GM23338 (cell line): ENCODE results near the gene ZSCAN31. TPM values are rescaled to one million over a fixed set of nuclear protein-coding genes. Genes with fewer than 3 reads are reported as not detected.

Source experiments
- ATAC-seq: fragments of 200-7000 bp; cut with Tn5 transposase; 3 replicates; pipeline ENCODE4 v1.9.1; 2020
- DNase-seq: peaks from one replicate; pipeline ENCODE4 v3.0.0-alpha.2; 2015; ENCODE audit warnings: low spot score
- H2AFZ ChIP-seq: fragments of 200-600 bp; sonication (generic); 2 replicates; pipeline ENCODE4 v1.8.0; 2016; ENCODE audit warnings: antibody characterized with exemption, mild to moderate bottlenecking, moderate library complexity
- H3F3A ChIP-seq: fragments of 200-600 bp; sonication (generic); replicated peaks from 2 replicates; pipeline ENCODE4 v1.8.0; 2017; ENCODE audit warnings: antibody characterized with exemption, mixed run types, low read depth
- H3K27ac ChIP-seq: fragments of 200-600 bp; sonication (generic); 2 replicates; pipeline ENCODE4 v1.6.1; 2016; ENCODE audit warnings: low read depth
- H3K27me3 ChIP-seq: fragments of 200-600 bp; sonication (generic); 2 replicates; pipeline ENCODE4 v1.8.0; 2016; ENCODE audit warnings: mild to moderate bottlenecking, mixed run types, moderate library complexity; ENCODE audit not compliant: insufficient read depth
- H3K36me3 ChIP-seq: fragments of 200-600 bp; sonication (generic); 2 replicates; pipeline ENCODE4 v1.8.0; 2016; ENCODE audit warnings: mild to moderate bottlenecking; ENCODE audit not compliant: insufficient read depth
- H3K4me1 ChIP-seq: fragments of 200-600 bp; sonication (generic); 2 replicates; pipeline ENCODE4 v1.8.0; 2016; ENCODE audit warnings: mild to moderate bottlenecking, moderate library complexity; ENCODE audit not compliant: insufficient read depth
- H3K4me2 ChIP-seq: fragments of 200-600 bp; sonication (generic); 2 replicates; pipeline ENCODE4 v1.7.1; 2017; ENCODE audit warnings: mixed run types
- H3K4me3 ChIP-seq: fragments of 200-600 bp; sonication (generic); 2 replicates; pipeline ENCODE4 v1.6.1; 2016; ENCODE audit warnings: mixed run types
- H3K79me2 ChIP-seq: fragments of 200-600 bp; sonication (generic); replicated peaks from 2 replicates; pipeline ENCODE4 v1.8.0; 2017; ENCODE audit warnings: mild to moderate bottlenecking; ENCODE audit not compliant: insufficient read depth
- H3K9me2 ChIP-seq: fragments of 200-600 bp; sonication (generic); 2 replicates; pipeline ENCODE4 v1.8.0; 2017; ENCODE audit not compliant: insufficient read depth
- H4K20me1 ChIP-seq: fragments of 200-600 bp; sonication (generic); replicated peaks from 2 replicates; pipeline ENCODE4 v1.8.0; 2017; ENCODE audit warnings: mild to moderate bottlenecking; ENCODE audit not compliant: insufficient read depth
- H3K27ac Mint-ChIP-seq: 2 replicates; pipeline ENCODE4 v1.8.0; 2020; ENCODE audit warnings: inconsistent platforms, mild to moderate bottlenecking, moderate library complexity, mixed read lengths
- H3K27me3 Mint-ChIP-seq: 3 replicates; pipeline ENCODE4 v1.8.0; 2022; ENCODE audit warnings: low read depth, mild to moderate bottlenecking, moderate library complexity, mixed read lengths, inconsistent platforms; ENCODE audit not compliant: insufficient read depth, poor library complexity
- H3K36me3 Mint-ChIP-seq: 3 replicates; pipeline ENCODE4 v1.8.0; 2021; ENCODE audit warnings: low read depth, mild to moderate bottlenecking, inconsistent platforms, moderate library complexity, mixed read lengths
- H3K4me1 Mint-ChIP-seq: 3 replicates; pipeline ENCODE4 v1.8.0; 2020; ENCODE audit warnings: mild to moderate bottlenecking, inconsistent platforms, mixed read lengths
- H3K4me3 Mint-ChIP-seq: 3 replicates; pipeline ENCODE4 v1.8.0; 2021; ENCODE audit warnings: moderate library complexity, mild to moderate bottlenecking, inconsistent platforms, mixed read lengths
- H3K9me3 Mint-ChIP-seq: 3 replicates; pipeline ENCODE4 v1.8.0; 2020; ENCODE audit warnings: moderate library complexity, mild to moderate bottlenecking, inconsistent platforms, mixed read lengths
- CREB1 ChIP-seq: fragments of 250-450 bp; sonication (Bioruptor Pico); IDR thresholded peaks from 2 replicates; pipeline ENCODE4 v1.5.0; 2020; ENCODE audit warnings: low read depth, mild to moderate bottlenecking, moderate library complexity
- EZH2phosphoT487 ChIP-seq: fragments of 200-600 bp; sonication (generic); IDR thresholded peaks from one replicate; pipeline ENCODE4 v1.8.1; 2018; ENCODE audit warnings: antibody characterized with exemption; ENCODE audit not compliant: unreplicated experiment
- NANOG ChIP-seq: IDR thresholded peaks from 2 replicates; pipeline ENCODE4 v1.6.1; 2016; ENCODE audit warnings: antibody characterized with exemption, borderline replicate concordance
- POLR2AphosphoS5 ChIP-seq: IDR thresholded peaks from 2 replicates; pipeline ENCODE4 v1.6.1; 2016; ENCODE audit warnings: antibody characterized with exemption, low read depth
- STAT1 ChIP-seq: IDR thresholded peaks from one replicate; pipeline ENCODE4 v1.6.1; 2016; ENCODE audit warnings: antibody characterized with exemption; ENCODE audit not compliant: unreplicated experiment
- ZNF331 ChIP-seq: fragments of 250-450 bp; sonication (Bioruptor Pico); IDR thresholded peaks from 2 replicates; pipeline ENCODE4 v1.5.0; 2020; ENCODE audit warnings: low read depth, mild to moderate bottlenecking, moderate library complexity
- polyA plus RNA-seq: library from polyadenylated mRNA; unstranded; fragments of >200 nt; fragmentation: Nextera tagmentation; extraction: Ambion mirVana; gene quantifications from 2 replicates; pipeline ENCODE4 v1.2.1, GENCODE V29; 2016
- total RNA-seq: library from RNA; depleted of rRNA; stranded (reverse); fragments of >200 nt; shearing (Covaris generic); gene quantifications from 2 replicates; pipeline ENCODE4 v1.2.3, GENCODE V29; 2014
- TF ChIP-seq, protein P1 (sequence below): IDR thresholded peaks from one replicate; pipeline ENCODE4 v1.6.1; 2018; ENCODE audit warnings: antibody characterized with exemption; ENCODE audit not compliant: unreplicated experiment
- TF ChIP-seq, protein P2 (sequence below): fragments of 250-450 bp; sonication (Bioruptor Pico); IDR thresholded peaks from 2 replicates; pipeline ENCODE4 v1.5.0; 2020; ENCODE audit warnings: mild to moderate bottlenecking, moderate library complexity
- TF ChIP-seq, protein P3 (sequence below), 2 experiments: fragments of 200-600 bp in 1 of 2; sonication (generic) in 1 of 2; conservative IDR thresholded peaks; 2 replicates each; pipeline versions ENCODE4 v1.5.1 to v1.6.1; 2016 to 2017; ENCODE audit warnings: antibody characterized with exemption in 2 of 2, low read depth in 2 of 2, mild to moderate bottlenecking in 2 of 2, moderate library complexity in 1 of 2
- TF ChIP-seq, protein P4 (sequence below): IDR thresholded peaks from 2 replicates; pipeline ENCODE4 v1.6.1; 2016; ENCODE audit warnings: antibody characterized with exemption

Gene ZSCAN31
- total and polyA plus RNA-seq, 2 experiments from 2014 or later, result 3.1 to 4.7 TPM

DNA sequence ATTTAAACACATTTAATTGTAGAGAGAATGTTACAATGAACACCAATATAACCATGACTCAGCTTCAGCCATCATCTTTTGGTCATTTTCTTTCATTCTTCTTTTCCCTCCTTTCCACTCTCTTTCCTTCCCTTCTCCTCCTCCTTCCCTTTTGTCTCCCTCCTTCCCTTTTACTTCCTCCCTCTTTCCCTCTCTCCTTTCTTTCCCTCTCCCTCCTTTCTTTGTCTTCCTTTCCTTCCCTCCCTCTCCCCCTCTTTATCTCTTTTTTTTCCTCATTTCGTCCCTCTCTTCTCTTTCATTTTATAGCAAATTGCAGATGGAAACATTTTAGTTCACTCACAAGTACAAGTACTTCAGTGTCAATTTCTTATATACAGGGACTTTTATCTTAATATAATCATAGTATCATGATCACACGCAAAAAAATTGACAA lies 15.6 kb upstream of the ZSCAN31 start:
- Mint-ChIP-seq H3K27me3 (peaks cover 12% of the 10 kb centered on the region), H3K4me3 (peak overlapping the region; percentile 99), H3K36me3 (peaks cover 26% of the 10 kb centered on the region), H3K4me1 (peaks cover 29% of the 10 kb centered on the region), H3K27ac (no peak overlapping the region), H3K9me3 (peaks cover 13% of the 10 kb centered on the region; the same call in 2 of the 3 replicates)
- Histone ChIP-seq H4K20me1 (peaks cover 8% of the 10 kb centered on the region; the same call in 1 of the 2 replicates), H3K9me2 (no peaks in the 10 kb centered on the region), H3K4me3 (peak overlapping the region; percentile 78), H3F3A (no peaks in the 10 kb centered on the region), H3K27me3 (no peaks in the 10 kb centered on the region), H3K79me2 (peaks cover 45% of the 10 kb centered on the region), H3K36me3 (no peaks in the 10 kb centered on the region), H3K27ac (no peak overlapping the region), H2AFZ (no peak overlapping the region), H3K4me1 (peaks cover 12% of the 10 kb centered on the region), H3K4me2 (peak overlapping the region; percentile 91)
- TF ChIP-seq, protein P1, sequence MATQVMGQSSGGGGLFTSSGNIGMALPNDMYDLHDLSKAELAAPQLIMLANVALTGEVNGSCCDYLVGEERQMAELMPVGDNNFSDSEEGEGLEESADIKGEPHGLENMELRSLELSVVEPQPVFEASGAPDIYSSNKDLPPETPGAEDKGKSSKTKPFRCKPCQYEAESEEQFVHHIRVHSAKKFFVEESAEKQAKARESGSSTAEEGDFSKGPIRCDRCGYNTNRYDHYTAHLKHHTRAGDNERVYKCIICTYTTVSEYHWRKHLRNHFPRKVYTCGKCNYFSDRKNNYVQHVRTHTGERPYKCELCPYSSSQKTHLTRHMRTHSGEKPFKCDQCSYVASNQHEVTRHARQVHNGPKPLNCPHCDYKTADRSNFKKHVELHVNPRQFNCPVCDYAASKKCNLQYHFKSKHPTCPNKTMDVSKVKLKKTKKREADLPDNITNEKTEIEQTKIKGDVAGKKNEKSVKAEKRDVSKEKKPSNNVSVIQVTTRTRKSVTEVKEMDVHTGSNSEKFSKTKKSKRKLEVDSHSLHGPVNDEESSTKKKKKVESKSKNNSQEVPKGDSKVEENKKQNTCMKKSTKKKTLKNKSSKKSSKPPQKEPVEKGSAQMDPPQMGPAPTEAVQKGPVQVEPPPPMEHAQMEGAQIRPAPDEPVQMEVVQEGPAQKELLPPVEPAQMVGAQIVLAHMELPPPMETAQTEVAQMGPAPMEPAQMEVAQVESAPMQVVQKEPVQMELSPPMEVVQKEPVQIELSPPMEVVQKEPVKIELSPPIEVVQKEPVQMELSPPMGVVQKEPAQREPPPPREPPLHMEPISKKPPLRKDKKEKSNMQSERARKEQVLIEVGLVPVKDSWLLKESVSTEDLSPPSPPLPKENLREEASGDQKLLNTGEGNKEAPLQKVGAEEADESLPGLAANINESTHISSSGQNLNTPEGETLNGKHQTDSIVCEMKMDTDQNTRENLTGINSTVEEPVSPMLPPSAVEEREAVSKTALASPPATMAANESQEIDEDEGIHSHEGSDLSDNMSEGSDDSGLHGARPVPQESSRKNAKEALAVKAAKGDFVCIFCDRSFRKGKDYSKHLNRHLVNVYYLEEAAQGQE, result no peak
- TF ChIP-seq POLR2AphosphoS5 (no peak), ZNF331 (CRISPR knock-in tag) (no peak), STAT1 (no peak), EZH2phosphoT487 (no peak), CREB1 (no peak), NANOG (no peak)
- TF ChIP-seq, protein P2, sequence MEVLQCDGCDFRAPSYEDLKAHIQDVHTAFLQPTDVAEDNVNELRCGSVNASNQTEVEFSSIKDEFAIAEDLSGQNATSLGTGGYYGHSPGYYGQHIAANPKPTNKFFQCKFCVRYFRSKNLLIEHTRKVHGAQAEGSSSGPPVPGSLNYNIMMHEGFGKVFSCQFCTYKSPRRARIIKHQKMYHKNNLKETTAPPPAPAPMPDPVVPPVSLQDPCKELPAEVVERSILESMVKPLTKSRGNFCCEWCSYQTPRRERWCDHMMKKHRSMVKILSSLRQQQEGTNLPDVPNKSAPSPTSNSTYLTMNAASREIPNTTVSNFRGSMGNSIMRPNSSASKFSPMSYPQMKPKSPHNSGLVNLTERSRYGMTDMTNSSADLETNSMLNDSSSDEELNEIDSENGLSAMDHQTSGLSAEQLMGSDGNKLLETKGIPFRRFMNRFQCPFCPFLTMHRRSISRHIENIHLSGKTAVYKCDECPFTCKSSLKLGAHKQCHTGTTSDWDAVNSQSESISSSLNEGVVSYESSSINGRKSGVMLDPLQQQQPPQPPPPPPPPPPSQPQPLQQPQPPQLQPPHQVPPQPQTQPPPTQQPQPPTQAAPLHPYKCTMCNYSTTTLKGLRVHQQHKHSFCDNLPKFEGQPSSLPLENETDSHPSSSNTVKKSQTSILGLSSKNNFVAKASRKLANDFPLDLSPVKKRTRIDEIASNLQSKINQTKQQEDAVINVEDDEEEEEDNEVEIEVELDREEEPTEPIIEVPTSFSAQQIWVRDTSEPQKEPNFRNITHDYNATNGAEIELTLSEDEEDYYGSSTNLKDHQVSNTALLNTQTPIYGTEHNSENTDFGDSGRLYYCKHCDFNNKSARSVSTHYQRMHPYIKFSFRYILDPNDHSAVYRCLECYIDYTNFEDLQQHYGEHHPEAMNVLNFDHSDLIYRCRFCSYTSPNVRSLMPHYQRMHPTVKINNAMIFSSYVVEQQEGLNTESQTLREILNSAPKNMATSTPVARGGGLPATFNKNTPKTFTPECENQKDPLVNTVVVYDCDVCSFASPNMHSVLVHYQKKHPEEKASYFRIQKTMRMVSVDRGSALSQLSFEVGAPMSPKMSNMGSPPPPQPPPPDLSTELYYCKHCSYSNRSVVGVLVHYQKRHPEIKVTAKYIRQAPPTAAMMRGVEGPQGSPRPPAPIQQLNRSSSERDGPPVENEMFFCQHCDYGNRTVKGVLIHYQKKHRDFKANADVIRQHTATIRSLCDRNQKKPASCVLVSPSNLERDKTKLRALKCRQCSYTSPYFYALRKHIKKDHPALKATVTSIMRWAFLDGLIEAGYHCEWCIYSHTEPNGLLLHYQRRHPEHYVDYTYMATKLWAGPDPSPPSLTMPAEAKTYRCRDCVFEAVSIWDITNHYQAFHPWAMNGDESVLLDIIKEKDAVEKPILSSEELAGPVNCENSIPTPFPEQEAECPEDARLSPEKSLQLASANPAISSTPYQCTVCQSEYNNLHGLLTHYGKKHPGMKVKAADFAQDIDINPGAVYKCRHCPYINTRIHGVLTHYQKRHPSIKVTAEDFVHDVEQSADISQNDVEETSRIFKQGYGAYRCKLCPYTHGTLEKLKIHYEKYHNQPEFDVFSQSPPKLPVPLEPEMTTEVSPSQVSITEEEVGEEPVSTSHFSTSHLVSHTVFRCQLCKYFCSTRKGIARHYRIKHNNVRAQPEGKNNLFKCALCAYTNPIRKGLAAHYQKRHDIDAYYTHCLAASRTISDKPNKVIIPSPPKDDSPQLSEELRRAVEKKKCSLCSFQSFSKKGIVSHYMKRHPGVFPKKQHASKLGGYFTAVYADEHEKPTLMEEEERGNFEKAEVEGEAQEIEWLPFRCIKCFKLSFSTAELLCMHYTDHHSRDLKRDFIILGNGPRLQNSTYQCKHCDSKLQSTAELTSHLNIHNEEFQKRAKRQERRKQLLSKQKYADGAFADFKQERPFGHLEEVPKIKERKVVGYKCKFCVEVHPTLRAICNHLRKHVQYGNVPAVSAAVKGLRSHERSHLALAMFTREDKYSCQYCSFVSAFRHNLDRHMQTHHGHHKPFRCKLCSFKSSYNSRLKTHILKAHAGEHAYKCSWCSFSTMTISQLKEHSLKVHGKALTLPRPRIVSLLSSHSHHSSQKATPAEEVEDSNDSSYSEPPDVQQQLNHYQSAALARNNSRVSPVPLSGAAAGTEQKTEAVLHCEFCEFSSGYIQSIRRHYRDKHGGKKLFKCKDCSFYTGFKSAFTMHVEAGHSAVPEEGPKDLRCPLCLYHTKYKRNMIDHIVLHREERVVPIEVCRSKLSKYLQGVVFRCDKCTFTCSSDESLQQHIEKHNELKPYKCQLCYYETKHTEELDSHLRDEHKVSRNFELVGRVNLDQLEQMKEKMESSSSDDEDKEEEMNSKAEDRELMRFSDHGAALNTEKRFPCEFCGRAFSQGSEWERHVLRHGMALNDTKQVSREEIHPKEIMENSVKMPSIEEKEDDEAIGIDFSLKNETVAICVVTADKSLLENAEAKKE, result no peak
- TF ChIP-seq, protein P3, sequence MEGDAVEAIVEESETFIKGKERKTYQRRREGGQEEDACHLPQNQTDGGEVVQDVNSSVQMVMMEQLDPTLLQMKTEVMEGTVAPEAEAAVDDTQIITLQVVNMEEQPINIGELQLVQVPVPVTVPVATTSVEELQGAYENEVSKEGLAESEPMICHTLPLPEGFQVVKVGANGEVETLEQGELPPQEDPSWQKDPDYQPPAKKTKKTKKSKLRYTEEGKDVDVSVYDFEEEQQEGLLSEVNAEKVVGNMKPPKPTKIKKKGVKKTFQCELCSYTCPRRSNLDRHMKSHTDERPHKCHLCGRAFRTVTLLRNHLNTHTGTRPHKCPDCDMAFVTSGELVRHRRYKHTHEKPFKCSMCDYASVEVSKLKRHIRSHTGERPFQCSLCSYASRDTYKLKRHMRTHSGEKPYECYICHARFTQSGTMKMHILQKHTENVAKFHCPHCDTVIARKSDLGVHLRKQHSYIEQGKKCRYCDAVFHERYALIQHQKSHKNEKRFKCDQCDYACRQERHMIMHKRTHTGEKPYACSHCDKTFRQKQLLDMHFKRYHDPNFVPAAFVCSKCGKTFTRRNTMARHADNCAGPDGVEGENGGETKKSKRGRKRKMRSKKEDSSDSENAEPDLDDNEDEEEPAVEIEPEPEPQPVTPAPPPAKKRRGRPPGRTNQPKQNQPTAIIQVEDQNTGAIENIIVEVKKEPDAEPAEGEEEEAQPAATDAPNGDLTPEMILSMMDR (conservative IDR thresholded peaks at IDR 0.05; ENCODE audit: low read depth in 2 of 2), result no peak
- TF ChIP-seq, protein P4, sequence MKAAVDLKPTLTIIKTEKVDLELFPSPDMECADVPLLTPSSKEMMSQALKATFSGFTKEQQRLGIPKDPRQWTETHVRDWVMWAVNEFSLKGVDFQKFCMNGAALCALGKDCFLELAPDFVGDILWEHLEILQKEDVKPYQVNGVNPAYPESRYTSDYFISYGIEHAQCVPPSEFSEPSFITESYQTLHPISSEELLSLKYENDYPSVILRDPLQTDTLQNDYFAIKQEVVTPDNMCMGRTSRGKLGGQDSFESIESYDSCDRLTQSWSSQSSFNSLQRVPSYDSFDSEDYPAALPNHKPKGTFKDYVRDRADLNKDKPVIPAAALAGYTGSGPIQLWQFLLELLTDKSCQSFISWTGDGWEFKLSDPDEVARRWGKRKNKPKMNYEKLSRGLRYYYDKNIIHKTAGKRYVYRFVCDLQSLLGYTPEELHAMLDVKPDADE, result no peak
- no peak for DNase-seq
- ATAC-seq, result no peak
